GM19240 (cell line): Measurements from ENCODE around the gene CYBC1.
"Not testable (repeated sequence)": the region's sequence is repeated elsewhere in the genome, so short reads cannot be mapped to it uniquely, and the experiment has no call there.

Experiments
- DNase-seq: peaks from one replicate; pipeline ENCODE4 v3.0.0; 2011; ENCODE audit warnings: low spot score; ENCODE audit not compliant: insufficient read length

The CYBC1 gene

DNA sequence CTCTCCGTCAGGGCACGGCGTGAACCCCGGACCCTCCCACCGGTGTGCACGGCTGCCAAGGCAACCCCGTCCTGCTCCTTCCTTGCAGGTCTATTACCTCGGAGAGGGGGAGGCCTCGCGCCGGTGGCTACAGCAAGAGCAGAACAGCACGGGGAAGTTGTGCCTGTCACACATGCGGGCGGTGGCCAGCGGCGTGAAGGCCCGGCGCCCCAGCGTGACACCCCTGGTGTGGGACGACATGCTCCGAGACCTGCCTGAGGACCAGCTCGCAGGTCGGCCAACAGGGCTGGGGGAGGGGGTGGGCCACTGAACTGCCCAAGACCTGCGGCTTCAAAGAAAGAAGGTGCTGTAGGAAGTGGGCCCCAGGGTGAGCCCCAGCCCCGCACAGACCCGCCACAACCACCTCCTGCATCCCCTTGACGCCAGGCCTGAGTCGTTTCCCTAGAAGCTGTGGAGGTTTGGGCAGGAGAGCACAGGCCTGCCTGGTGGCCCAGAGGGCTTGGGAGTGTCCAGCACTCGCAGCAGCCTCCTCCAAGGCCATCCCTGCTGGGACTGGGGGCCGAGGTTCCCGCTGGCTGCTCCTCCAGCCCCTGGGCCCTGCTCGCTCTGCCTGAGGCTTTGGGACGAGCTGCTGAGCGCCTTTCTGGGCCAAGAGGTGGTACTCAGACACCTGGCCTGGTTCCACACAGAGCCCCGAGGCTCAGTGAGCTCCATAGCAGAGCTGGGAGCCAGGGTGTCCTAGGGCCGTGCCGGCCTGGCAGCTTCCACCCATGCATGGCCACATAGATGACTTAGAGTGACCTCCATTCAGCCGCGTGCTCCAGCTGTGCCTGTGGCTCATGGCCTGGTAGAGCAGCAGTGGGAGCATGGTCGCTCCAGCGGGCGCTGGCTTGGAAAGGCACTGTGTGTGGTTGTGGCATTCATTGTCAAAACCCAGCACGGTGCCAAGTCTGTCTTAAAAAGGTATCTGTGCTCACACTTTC lies 14.7 kb downstream of the CYBC1 start:
- no peak for DNase-seq

DNA sequence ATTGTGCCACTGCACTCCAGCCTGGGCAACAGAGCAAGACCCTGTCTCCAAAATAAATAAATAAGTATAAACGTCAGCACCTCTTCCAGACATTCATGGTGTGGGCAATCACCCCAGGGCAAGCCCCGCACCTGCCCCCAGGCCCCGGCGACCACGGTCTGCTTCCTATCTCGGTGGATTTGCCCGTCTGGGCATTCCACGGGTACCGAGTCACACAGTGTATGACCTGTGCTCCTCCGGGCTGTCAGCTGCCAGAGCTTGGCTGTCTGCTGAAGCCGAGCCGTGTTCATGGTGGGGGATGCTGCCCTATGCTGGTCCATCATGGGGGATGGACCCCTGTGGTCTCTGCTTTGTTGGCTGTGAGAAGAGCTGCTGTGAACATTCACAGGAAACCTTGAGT lies 15.4 kb downstream of the CYBC1 start:
- DNase-seq = no peak

DNA sequence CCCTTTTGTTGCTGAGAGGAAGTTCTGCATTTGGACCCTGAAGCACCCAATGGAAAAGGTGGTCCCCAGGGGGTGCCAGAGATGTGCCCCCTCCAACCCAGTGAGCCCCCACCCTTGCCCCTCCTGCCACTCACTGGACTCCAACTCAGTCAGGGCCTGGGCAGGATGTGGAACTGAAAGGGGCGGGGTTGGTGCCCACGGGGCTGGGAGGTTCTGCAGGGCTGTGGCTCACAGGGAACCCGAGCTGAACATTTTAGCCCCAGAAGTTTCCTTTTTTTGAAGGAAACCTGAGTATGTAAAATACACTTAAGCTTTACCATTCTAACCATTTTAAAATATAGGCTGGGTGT lies 16.4 kb downstream of the CYBC1 start:
- no peak for DNase-seq

DNA sequence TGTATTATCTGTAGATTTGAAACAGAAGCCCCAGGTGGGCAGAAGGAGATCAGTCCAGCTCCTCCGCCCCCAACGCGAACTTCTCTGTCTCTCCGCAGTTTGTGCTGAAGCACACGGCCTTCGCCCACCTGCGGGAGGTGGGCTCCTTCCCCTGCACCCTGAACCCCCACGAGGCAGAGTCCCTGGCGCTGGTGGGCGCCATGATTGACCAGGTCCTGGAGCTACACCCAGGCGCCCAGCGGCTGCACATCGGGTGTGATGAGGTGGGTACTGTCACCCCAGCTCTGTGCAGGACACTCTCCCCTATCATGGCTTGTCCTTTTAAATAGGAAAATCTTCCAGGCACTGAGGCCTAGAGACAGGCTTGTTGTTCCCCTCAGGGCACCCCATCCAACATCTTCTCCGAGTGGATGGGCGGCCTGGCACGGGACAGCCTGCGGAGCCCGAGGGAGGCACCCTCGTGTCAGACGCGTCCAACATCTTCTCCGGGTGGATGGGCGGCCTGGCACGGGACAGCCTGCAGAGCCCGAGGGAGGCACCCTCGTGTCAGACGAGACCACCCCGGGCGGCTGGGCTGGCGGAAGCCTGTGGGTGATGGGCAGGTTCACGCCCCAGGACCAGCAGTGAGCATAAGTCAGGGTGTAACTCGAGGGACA lies 16.9 kb downstream of the CYBC1 start:
- no peak for DNase-seq

DNA sequence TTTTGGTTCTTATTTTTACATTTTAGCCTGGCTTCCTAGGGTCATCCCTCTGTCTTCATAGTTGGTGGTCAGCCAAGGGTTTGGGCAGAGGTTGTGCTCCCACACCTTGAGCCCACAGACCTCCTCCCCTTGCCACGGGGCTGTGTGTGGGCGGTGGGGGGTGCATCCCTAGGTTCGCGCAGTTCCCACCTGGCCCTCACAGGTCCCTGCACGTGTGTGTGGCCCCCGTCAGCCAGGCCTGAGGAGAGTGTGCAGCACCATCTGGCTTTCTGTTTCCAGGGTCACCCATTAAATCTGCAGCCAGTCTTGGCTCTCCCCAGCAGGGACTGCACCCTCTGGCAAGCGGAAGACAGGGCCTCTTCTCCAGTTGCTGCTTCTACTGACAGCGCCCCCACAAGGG lies 18.5 kb downstream of the CYBC1 start:
- no peak for DNase-seq

DNA sequence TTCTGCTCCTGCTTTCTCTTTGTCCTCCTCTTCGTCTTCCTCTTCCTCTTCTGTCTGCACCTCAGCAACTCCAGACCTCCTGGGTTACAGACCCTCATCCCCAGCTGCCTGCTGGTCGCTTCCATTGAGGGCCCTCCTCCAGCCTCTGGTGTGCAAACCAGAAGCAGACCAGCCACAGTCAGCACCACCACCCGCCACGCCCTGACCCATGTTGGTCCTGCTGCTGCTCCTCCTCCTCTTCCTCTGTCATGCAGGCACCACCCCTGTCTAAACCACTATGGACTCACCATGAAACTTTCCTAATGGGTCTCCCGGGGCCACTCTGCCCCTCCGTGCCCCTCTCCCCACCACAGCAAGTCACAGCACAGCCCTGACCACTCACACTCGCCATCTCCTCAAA lies 20.7 kb downstream of the CYBC1 start:
- DNase-seq = no peak

DNA sequence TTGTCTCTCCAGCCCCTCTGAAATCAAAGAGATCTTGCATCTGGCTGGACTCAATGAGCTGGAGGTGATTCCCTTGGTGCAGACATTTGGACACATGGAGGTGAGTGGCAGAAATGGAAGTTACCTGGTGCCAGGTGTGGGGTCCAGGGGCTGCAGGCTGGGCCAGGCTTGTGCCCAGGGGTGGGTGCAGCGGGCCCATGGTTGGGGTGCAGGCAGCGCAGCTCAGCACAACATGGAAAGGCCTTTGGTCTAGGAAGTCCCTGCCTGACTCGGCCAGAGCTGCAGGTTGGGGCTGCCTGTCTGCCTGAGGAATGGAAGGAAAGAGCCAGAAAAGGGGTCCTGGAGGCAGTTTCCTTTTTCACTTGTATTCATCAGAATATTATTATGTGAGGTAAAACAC lies 22.0 kb downstream of the CYBC1 start:
- no peak for DNase-seq

DNA sequence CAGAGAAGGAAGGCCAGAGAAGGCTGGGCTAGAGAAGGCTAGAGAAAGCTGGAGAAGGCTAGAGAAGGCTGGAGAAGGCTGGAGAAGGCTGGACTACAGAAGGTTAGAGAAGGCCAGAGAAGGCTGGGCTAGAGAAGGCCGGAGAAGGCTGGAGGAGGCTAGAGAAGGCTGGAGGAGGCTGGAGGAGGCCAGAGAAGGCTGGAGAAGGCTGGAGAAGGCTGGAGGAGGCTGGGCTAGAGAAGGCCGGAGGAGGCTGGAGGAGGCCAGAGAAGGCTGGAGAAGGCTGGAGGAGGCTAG lies 25.7 kb downstream of the CYBC1 start:
- DNase-seq = no peak

DNA sequence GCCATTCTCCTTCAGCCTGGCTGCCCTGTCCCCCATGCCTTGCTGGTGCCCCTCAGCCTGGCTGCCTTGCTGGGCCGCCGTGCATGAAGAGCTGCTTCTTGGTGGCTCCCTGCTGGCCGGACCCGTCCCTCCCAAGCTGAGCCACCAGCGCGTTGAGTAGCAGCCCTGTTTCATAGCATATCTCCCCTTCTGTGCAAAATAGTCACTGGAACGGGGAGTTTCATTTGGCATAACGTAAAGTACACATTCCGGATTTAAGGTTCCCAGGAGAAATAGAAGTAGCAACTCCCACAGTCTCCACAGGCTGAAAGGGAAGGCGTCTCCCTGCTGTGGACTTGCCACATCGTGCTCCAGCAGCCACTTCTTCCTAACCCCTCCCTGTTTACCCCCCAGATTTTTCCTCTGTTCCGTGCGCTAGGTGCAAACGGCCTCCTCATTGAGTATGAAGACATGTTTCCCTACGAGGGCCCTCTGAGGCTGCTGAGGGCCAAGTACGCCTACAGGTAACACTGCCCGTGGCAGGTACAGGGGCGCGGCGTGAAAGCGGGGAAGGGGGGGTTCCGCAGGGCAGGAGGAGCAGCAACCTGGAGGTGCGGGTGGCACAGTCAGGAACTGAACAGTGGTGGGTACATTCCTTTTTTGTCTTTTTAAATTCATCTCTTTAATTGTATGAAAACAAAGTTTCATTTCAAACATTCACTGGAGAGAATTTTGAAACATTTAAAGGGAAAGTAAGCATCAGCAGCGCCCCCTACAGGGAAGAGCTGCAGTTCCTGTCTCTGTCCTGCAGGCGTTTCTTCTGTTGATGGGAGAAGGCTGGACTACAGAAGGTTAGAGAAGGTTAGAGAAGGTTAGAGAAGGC lies 26.3 kb downstream of the CYBC1 start:
- no peak for DNase-seq

DNA sequence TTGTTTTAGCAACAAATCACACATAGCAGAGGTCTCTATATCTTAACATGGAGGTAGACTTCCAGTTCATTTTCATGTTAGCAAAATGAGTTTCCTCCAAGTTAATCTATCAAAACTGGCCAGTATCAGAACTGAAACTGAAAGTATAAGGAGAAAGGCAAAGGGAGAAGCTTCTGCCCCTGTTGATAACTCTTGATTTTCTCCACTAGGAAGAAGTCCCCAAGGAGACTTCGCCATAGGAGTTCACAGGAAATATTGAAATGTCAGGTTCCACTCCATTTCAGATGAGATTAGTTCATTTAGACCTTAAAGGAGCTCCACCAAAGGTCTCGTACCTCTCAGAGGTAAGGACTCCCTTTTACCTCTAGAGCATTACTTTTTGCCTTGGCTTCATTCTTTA lies 31.0 kb downstream of the CYBC1 start:
- no peak for DNase-seq

DNA sequence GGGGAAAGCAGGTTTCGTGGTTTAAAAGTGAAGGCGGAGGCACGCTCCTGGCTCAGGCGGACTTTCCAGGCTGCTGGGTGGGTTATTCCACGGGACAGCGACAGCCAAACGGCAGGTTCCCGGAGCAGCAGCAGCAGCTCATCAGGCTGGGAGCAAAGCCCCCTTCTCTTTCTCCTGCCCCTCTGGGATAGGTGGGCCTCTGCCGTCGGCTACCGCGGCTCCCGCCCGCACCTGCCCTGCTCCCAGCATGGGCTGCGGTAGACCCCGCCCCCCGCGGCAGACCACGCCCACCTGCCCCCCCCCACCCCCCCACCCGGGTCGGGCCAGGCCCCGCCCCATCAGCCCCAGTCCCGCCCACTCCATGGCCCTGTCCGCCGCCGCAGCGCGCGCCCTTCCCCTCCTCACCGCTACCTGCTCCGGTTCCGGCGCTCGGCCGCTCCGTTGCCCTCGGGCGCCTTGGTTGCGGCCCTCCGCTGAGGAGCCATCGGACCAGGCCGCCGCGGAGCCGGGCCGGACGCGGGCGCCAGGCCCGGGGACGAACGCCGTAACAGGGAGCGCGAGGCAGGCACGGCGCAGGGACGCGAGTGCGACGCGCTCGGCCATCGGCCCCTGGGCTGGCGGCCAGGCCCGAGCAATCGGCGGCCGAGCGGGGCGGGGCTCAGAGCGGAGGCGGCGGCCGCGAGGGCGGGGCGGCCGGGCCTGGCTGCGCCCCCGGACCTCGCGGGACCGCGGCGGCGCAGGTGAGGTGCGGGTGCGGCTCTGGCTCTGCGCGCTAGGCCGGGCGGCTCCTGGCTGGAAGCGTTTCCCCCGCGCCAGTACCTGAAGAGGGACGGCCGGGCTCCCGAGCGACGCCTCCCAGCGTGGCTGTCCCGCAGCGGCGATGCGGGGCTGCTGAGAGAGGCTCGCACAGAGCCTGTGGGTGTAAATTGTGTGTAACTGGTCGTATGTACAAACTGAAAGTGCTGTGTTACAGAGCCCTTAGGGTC lies 32.3 kb downstream of the CYBC1 start, which contains the start of the genes HEXD and OGFOD3:
TSS of gene HEXD (plus strand) at position 347 of the 986 bp plus-strand sequence. CDS start 1,453 bp downstream, outside the sequence.
TSS of gene OGFOD3 (minus strand) at position 586 of the 986 bp plus-strand sequence. CDS start at position 485, 101 bp downstream.
- peak; percentile 87 for DNase-seq

DNA sequence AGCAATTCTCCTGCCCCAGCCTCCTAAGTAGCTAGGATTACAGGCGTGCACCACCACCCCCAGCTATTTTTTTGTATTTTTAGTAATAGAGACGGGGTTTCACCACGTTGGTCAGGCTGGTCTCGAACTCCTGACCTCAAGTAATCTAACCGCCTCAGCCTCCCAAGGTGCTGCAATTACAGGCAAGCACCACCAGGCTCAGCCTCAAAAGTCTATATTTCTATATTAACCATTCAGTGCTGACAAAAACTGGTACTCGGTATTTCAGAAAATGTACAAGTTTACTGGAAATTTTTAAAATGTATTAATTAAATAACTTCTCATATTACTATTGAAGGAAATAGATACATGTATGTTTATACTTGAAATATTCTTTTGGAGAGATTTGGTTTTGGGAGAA lies 33.8 kb downstream of the CYBC1 start:
- DNase-seq = no peak

DNA sequence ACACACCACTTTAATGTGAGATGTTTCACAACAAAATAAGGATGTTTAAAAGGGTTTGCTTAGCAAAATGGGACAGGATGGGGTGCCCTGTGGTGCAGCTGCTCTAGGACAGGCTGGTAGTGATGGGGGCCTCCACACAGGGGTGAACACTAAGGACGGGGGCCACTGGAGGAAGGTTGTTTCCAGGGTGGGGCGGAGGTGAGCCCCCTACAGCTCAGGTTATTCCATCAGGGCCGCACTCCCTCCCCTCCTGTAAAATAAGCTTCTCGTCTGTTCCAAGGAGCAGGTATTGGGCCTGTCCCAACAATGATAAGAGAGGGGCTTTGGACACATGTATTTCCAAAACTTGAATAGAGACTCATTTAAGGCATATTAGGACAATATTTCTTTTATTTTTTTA lies 34.3 kb downstream of the CYBC1 start:
- no peak for DNase-seq

DNA sequence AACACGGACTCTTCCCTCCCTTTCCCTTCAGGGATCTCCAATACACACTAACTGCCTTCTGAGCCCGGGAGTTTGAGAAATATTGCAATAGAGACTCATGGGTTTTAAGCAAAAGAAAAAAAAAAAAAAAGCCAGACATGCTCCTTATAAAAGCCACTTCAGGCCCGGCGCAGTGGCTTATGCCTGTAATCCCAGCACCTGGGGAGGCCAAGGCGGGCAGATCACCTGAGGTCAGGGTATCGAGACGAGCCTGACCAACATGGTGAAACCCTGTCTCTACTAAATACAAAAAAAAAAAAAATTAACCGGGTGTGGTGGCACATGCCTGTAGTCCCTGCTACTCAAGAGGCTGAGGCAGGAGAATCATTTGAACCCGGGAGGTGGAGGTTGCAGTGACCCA lies 34.8 kb downstream of the CYBC1 start:
- no peak for DNase-seq

DNA sequence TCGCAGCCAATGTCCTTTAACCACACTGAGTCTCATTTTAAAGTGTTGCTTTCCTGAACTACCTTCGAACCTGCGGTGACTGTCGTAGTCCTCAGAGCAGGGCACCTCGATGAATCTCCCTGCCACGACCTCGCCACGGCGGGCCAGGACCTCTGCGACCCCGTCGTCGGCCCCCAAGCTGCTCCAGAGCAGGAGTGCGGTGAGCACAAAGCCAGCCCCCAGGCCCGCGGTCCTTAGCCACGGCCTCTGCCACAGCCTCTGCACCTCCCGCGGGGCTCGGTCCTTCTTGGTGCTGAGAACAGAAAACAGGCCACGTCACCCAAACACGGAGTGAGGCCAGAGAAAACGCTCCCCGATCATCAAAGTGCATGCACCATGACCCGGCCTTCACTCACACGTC lies 35.2 kb downstream of the CYBC1 start:
- DNase-seq = no peak

DNA sequence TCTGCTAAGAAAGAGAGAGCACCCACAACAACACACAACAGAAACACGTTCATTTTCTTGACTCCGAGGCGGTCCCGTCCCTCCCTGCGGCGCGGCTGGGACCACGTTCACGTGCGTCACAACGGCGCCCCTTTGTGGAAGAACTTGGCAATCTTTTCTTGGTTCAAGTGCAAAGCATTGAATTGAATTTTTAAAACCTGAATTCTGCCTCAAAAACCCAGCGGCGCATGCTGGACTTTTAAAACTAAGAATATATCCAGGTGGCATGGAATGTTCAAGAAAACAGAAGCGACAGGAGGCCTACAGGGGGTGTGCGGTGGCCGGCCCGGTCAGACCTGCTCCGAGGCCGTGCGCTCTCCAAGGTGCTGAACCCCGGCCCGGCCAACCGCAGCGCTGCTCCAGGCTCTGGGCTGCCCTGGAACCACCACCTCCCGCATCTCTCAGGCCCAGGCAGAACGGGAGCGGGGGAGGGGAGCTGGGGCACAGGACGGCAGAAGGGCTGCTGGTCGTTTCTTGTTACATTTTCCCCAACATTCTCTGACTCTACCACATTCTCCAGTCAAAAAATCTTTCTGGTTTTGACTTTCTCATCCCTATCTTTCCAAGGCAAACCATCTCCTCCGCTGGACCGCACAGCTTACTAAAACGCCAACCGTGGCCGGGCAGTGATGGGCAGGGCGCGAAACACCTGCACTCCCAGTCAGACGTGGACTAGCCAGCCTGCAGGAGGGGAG lies 35.8 kb downstream of the CYBC1 start:
- DNase-seq = peak; percentile 79

DNA sequence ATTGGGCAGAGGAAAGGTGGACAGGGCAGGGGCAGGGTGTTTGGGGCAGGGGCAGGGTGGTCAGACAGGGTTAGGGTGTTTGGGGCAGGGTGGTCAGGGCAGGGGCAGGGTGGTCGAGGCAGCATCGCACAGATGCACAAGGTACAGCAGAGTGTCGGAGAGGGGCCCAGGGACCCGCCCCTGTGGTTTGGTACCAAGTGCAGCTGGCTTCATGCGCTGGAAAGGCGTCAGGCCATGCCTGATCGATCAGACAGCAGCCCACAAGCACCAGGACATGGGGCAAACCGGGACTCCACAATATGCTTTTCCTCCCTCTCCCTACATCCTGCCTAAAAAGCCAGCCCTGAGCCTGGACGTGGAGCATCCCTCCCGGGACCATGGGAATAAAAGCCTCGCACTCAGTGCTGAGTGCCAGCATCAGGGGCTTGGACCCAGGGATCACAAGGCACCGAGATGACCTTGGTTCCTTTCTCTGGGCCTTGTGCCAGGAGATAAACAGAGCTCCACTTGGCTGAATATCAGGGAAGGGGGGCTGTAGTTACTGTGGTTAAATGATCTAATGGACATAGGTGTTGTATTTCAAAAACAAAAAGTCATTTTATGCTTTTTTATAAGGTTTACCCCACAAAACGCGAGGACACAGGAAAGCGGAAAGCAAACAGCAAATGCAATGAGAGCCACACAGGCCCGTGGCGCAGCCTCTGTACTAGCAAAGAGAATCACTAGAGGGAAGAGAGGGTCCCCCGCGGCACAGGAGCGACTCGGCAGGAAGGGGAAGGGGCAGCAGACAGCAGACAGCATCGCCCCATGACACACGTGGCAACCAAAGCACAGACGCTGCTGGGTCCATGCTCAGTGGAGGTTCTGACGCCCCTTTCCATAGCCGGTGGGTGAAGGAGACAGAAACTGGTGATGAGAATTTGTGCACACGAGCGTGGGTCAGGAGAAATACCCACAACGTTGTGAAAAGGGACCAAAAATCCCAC lies 37.7 kb downstream of the CYBC1 start:
- DNase-seq = no peak

DNA sequence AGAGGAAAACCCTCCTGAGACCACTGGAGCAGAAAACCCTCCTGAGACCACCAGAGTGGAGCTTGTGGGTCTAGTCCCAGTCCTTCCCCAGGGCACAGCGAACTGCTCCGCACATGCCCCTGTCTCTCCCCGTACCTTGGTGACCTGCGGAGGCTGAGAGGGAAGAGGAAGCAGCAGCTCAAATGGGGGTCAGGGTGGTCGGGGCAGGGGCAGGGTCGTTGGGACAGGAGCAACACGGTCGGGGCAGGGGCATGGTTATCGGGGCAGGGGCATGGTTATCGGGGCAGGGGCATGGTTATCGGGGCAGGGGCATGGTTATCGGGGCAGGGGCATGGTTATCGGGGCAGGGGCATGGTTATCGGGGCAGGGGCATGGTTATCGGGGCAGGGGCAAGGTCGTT lies 38.5 kb downstream of the CYBC1 start:
- not testable (repeated sequence) for DNase-seq
